ENCODE measurements around the gene PTPN20.
"Not testable (repeated sequence)": the region's sequence is repeated elsewhere in the genome, so short reads cannot be mapped to it uniquely, and the experiment has no call there.

Gene PTPN20

GRCh38 chr10:46963356-46963755 lies 52.1 kb downstream of the PTPN20 start:
- DNase-seq, result not testable (repeated sequence)

GRCh38 chr10:46967013-46967412 lies 55.8 kb downstream of the PTPN20 start:
- DNase-seq, result not testable (repeated sequence)

GRCh38 chr10:46980223-46980622 lies 69.0 kb downstream of the PTPN20 start:
- DNase-seq, result not testable (repeated sequence)

GRCh38 chr10:46987233-46987924 lies 76.2 kb downstream of the PTPN20 start:
- DNase-seq, result not testable (repeated sequence)

- no peak for DNase-seq
These were observed 81.8 kb downstream of the PTPN20 start for GRCh38 chr10:46992803-46993561.

- DNase-seq, result no peak
These were observed 84.0 kb downstream of the PTPN20 start for GRCh38 chr10:46995234-46995633.

GRCh38 chr10:46998192-46998591 lies 87.0 kb downstream of the PTPN20 start:
- DNase-seq, result no peak

GRCh38 chr10:46998595-46998994 lies 87.4 kb downstream of the PTPN20 start:
- DNase-seq, result no peak

- no peak for DNase-seq
These were observed 88.0 kb downstream of the PTPN20 start for GRCh38 chr10:46999217-46999616.

- no peak for DNase-seq
These were observed 97.5 kb downstream of the PTPN20 start for GRCh38 chr10:47008769-47009168.

GRCh38 chr10:47009215-47009838 lies 98.1 kb downstream of the PTPN20 start:
- no peak for DNase-seq

- DNase-seq, result no peak
These were observed 98.8 kb downstream of the PTPN20 start for GRCh38 chr10:47010036-47010435.

GRCh38 chr10:47012214-47012613 lies 101.0 kb downstream of the PTPN20 start:
- DNase-seq, result no peak

- DNase-seq, result no peak
These were observed 102.4 kb downstream of the PTPN20 start for GRCh38 chr10:47013507-47014154.

- DNase-seq, result no peak
These were observed 104.2 kb downstream of the PTPN20 start for GRCh38 chr10:47015404-47015803.

- DNase-seq, result no peak
These were observed 105.3 kb downstream of the PTPN20 start for GRCh38 chr10:47016564-47016963.

GRCh38 chr10:47018026-47018735 lies 107.0 kb downstream of the PTPN20 start:
- no peak for DNase-seq

GRCh38 chr10:47019155-47020145 lies 108.2 kb downstream of the PTPN20 start:
- no peak for DNase-seq

GRCh38 chr10:47020471-47020870 lies 109.2 kb downstream of the PTPN20 start:
- no peak for DNase-seq

- DNase-seq, result peak; percentile 6
These were observed 110.6 kb downstream of the PTPN20 start for GRCh38 chr10:47021850-47022249.

Data from 8988T (cell line).